Colonic mucosa (tissue), 4 donors: ENCODE results near the gene CRACDL. TPM values are rescaled to one million over a fixed set of nuclear protein-coding genes. Genes with fewer than 3 reads are reported as not detected.

Source experiments
- DNase-seq: peaks from one replicate; pipeline ENCODE4 v3.0.0-alpha.2; 2020
- H3K27ac ChIP-seq: fragments of 200-600 bp; one replicate; pipeline ENCODE4 v1.8.0; 2021
- H3K27me3 ChIP-seq: fragments of 200-600 bp; one replicate; pipeline ENCODE4 v1.8.0; 2021
- H3K36me3 ChIP-seq: fragments of 200-600 bp; one replicate; pipeline ENCODE4 v1.8.0; 2021
- H3K4me1 ChIP-seq: fragments of 200-600 bp; one replicate; pipeline ENCODE4 v1.8.0; 2021; ENCODE audit warnings: mild to moderate bottlenecking
- H3K4me3 ChIP-seq: fragments of 200-600 bp; one replicate; pipeline ENCODE4 v1.8.0; 2021
- H3K9ac ChIP-seq, 2 donors: one replicate each; pipeline ENCODE4 v1.7.0; 2013; ENCODE audit warnings: control low read depth in 2 of 2, low read depth in 2 of 2, low read length in 2 of 2
- H3K9me3 ChIP-seq: fragments of 200-600 bp; one replicate; pipeline ENCODE4 v1.8.0; 2021
- CTCF ChIP-seq: fragments of 200-600 bp; IDR thresholded peaks from one replicate; pipeline ENCODE4 v1.8.0; 2022; ENCODE audit warnings: antibody characterized with exemption, mild to moderate bottlenecking
- intact Hi-C: fragments of 100-400 bp; cut with DNase I; formaldehyde crosslinking; loops from one replicate; pipeline ENCODE4 v1.14.1; 2022
- total RNA-seq, 2 donors: library from RNA; stranded (reverse); fragmentation: NEBNext Ultra II Directional in 1 of 2; extraction: Animal tissue kit (Norgen Biotek cat#: 25700) in 1 of 2; gene quantifications; one replicate each; pipeline ENCODE4 v1.2.1, GENCODE V29; 2021
- donor health status: healthy.
- donor health status: DM: no; HTN: no; CAD: no.
- donor health status: DM: no; HTN: no; CAD: no.

CRACDL gene
- total RNA-seq, 2 donors from 2014 or later = 11.5 to 22.3 TPM

- intact Hi-C loops = no loop called here
- no peaks in the 10 kb centered on the region for H3K27me3 ChIP-seq
- H3K27ac ChIP-seq = no peak overlapping the region
- H3K9ac ChIP-seq = no peak overlapping the region
- H3K4me3 ChIP-seq = no peak overlapping the region
- DNase-seq = no peak
- no peaks in the 10 kb centered on the region for H3K4me1 ChIP-seq
- TF ChIP-seq CTCF = no peak
- H3K9me3 ChIP-seq = no peaks in the 10 kb centered on the region
- no peaks in the 10 kb centered on the region for H3K36me3 ChIP-seq
Measured at GRCh38 chr2:98825020-98825350, 111.0 kb downstream of the CRACDL start.

- DNase-seq = no peak
Measured at GRCh38 chr2:98824256-98825019, 111.6 kb downstream of the CRACDL start.

GRCh38 chr2:98823196-98824170 is 112.5 kb downstream of the CRACDL start:
- no peak for DNase-seq
- intact Hi-C loops = no loop called here
- Histone ChIP-seq H3K27ac (no peak overlapping the region), H3K4me3 (peak overlapping the region; percentile 19), H3K9ac (peak overlapping the region in 1 of 2 donors; percentile 33), H3K4me1 (no peaks in the 10 kb centered on the region), H3K27me3 (no peaks in the 10 kb centered on the region), H3K36me3 (no peaks in the 10 kb centered on the region), H3K9me3 (no peaks in the 10 kb centered on the region)
- no peak for TF ChIP-seq CTCF

More at GRCh38 chr2:98824256-98825019, 111.6 kb downstream of the CRACDL start:
- intact Hi-C loops = no loop called here
- Histone ChIP-seq H3K9ac (no peak overlapping the region), H3K4me1 (no peaks in the 10 kb centered on the region), H3K27ac (no peak overlapping the region), H3K27me3 (no peaks in the 10 kb centered on the region), H3K4me3 (no peak overlapping the region), H3K9me3 (no peaks in the 10 kb centered on the region), H3K36me3 (no peaks in the 10 kb centered on the region)
- TF ChIP-seq CTCF = no peak

GRCh38 chr2:98822301-98823164 is 113.5 kb downstream of the CRACDL start:
- peak overlapping the region in 1 of 2 donors; percentile 33 for H3K9ac ChIP-seq
- no peak overlapping the region for H3K27ac ChIP-seq
- DNase-seq = no peak
- peak overlapping the region; percentile 19 for H3K4me3 ChIP-seq
- H3K36me3 ChIP-seq = no peaks in the 10 kb centered on the region
- TF ChIP-seq CTCF = no peak
- no peaks in the 10 kb centered on the region for H3K9me3 ChIP-seq
- intact Hi-C loops = no loop called here
- no peaks in the 10 kb centered on the region for H3K4me1 ChIP-seq
- H3K27me3 ChIP-seq = no peaks in the 10 kb centered on the region

GRCh38 chr2:98821629-98822135 is 114.3 kb downstream of the CRACDL start:
- no peak overlapping the region for H3K27ac ChIP-seq
- H3K36me3 ChIP-seq = no peaks in the 10 kb centered on the region
- no peak for TF ChIP-seq CTCF
- no peaks in the 10 kb centered on the region for H3K27me3 ChIP-seq
- H3K9ac ChIP-seq = no peak overlapping the region
- no peaks in the 10 kb centered on the region for H3K9me3 ChIP-seq
- no peak for DNase-seq
- intact Hi-C loops = no loop called here
- H3K4me1 ChIP-seq = no peaks in the 10 kb centered on the region
- no peak overlapping the region for H3K4me3 ChIP-seq
